Osteocyte (in vitro differentiated cells): Measurements from ENCODE around the gene DPYD. TPM values are rescaled to one million over a fixed set of nuclear protein-coding genes. Genes with fewer than 3 reads are reported as not detected.

ENCODE experiments used
- DNase-seq: peaks from one replicate; pipeline ENCODE4 v3.0.0; 2021; ENCODE audit warnings: mixed read lengths; ENCODE audit not compliant: unreplicated experiment; ENCODE audit errors: extremely low spot score
- H3K27ac Mint-ChIP-seq: one replicate; pipeline ENCODE4 v1.8.0; 2021; ENCODE audit warnings: mild to moderate bottlenecking, mixed read lengths; ENCODE audit not compliant: unreplicated experiment
- H3K27me3 Mint-ChIP-seq: one replicate; pipeline ENCODE4 v1.8.0; 2021; ENCODE audit warnings: mixed read lengths; ENCODE audit not compliant: unreplicated experiment
- H3K36me3 Mint-ChIP-seq: one replicate; pipeline ENCODE4 v1.8.0; 2021; ENCODE audit warnings: mixed read lengths; ENCODE audit not compliant: unreplicated experiment
- H3K4me1 Mint-ChIP-seq: one replicate; pipeline ENCODE4 v1.8.0; 2021; ENCODE audit warnings: mixed read lengths; ENCODE audit not compliant: unreplicated experiment
- H3K4me3 Mint-ChIP-seq: one replicate; pipeline ENCODE4 v1.8.0; 2021; ENCODE audit warnings: mild to moderate bottlenecking, moderate library complexity, mixed read lengths; ENCODE audit not compliant: unreplicated experiment
- H3K9me3 Mint-ChIP-seq: one replicate; pipeline ENCODE4 v1.8.0; 2021; ENCODE audit warnings: mixed read lengths; ENCODE audit not compliant: unreplicated experiment
- CTCF ChIP-seq: fragments of 200-600 bp; sonication (generic); IDR thresholded peaks from 2 replicates; pipeline ENCODE4 v1.5.0; 2021; ENCODE audit warnings: antibody characterized with exemption, mild to moderate bottlenecking, moderate library complexity
- total RNA-seq: library from RNA; stranded (reverse); gene quantifications from 2 replicates; pipeline ENCODE4 v1.2.1, GENCODE V29; 2021

Gene DPYD
- total RNA-seq, 1 donor from 2014 or later, result 44.0 TPM

- Mint-ChIP-seq H3K9me3 (peaks cover 8% of the 10 kb centered on the region), H3K27me3 (no peaks in the 10 kb centered on the region), H3K4me1 (no peaks in the 10 kb centered on the region), H3K27ac (no peak overlapping the region), H3K36me3 (peaks cover 12% of the 10 kb centered on the region), H3K4me3 (no peak overlapping the region)
- DNase-seq, result no peak
- TF ChIP-seq CTCF, result no peak
These were observed 192.4 kb downstream of the DPYD start for GRCh38 chr1:97728436-97728835.

GRCh38 chr1:97727029-97727428 lies 193.8 kb downstream of the DPYD start:
- DNase-seq, result no peak
- Mint-ChIP-seq H3K36me3 (peaks cover 15% of the 10 kb centered on the region), H3K9me3 (peaks cover 8% of the 10 kb centered on the region), H3K27me3 (no peaks in the 10 kb centered on the region), H3K4me3 (no peak overlapping the region), H3K27ac (no peak overlapping the region), H3K4me1 (peaks cover 3% of the 10 kb centered on the region)
- no peak for TF ChIP-seq CTCF

GRCh38 chr1:97726386-97726785 lies 194.4 kb downstream of the DPYD start:
- no peak overlapping the region for H3K4me3 Mint-ChIP-seq
- peaks cover 6% of the 10 kb centered on the region for H3K4me1 Mint-ChIP-seq
- no peak overlapping the region for H3K27ac Mint-ChIP-seq
- peaks cover 8% of the 10 kb centered on the region for H3K9me3 Mint-ChIP-seq
- peaks cover 15% of the 10 kb centered on the region for H3K36me3 Mint-ChIP-seq
- no peaks in the 10 kb centered on the region for H3K27me3 Mint-ChIP-seq
- TF ChIP-seq CTCF, result no peak
- no peak for DNase-seq

GRCh38 chr1:97721221-97721620 lies 199.6 kb downstream of the DPYD start:
- Mint-ChIP-seq H3K36me3 (peaks cover 26% of the 10 kb centered on the region), H3K27me3 (no peaks in the 10 kb centered on the region), H3K9me3 (peaks cover 15% of the 10 kb centered on the region), H3K27ac (peak overlapping the region; percentile 54), H3K4me3 (no peak overlapping the region), H3K4me1 (peaks cover 30% of the 10 kb centered on the region)
- no peak for DNase-seq
- no peak for TF ChIP-seq CTCF

GRCh38 chr1:97712980-97713379 lies 207.9 kb downstream of the DPYD start:
- Mint-ChIP-seq H3K36me3 (peaks cover 13% of the 10 kb centered on the region), H3K9me3 (peaks cover 15% of the 10 kb centered on the region), H3K4me1 (peaks cover 4% of the 10 kb centered on the region), H3K4me3 (no peak overlapping the region), H3K27ac (no peak overlapping the region), H3K27me3 (no peaks in the 10 kb centered on the region)
- DNase-seq, result no peak
- no peak for TF ChIP-seq CTCF
